ENCODE data around the gene CCDC38. TPM values are rescaled to one million over a fixed set of nuclear protein-coding genes. Genes with fewer than 3 reads are reported as not detected.

Gene CCDC38
- polyA plus RNA-seq, 1 experiment, result not detected

GRCh38 chr12:95890958-95891357 is 51.5 kb downstream of the CCDC38 start:
- Histone ChIP-seq H3K36me3 (ENCODE audit: control insufficient read depth, insufficient read depth, low read length) (no peaks in the 10 kb centered on the region), H3K27me3 (ENCODE audit: control insufficient read depth, insufficient read depth, low read length) (no peaks in the 10 kb centered on the region), H3K4me3 (ENCODE audit: low read depth, low read length) (no peak overlapping the region)
- DNase-seq (ENCODE audit: low read depth), result no peak
- CTCF ChIA-PET, result interaction anchor here (1.0 kb wide), 1 partner anchor 11 kb away, joined by 3 read pairs; no protein-coding TSS in a partner anchor
- TF ChIP-seq CTCF (IDR thresholded peaks at IDR 0.05; ENCODE audit: insufficient read depth, low read depth, low read length), result no peak
- POLR2A ChIA-PET, result no interaction called here

- Histone ChIP-seq H3K4me3 (ENCODE audit: low read depth, low read length) (no peak overlapping the region), H3K36me3 (ENCODE audit: control insufficient read depth, insufficient read depth, low read length) (no peaks in the 10 kb centered on the region), H3K27me3 (ENCODE audit: control insufficient read depth, insufficient read depth, low read length) (no peaks in the 10 kb centered on the region)
- TF ChIP-seq CTCF (IDR thresholded peaks at IDR 0.05; ENCODE audit: insufficient read depth, low read depth, low read length), result no peak
- ChIA-PET CTCF (interaction anchor here (0.6 kb wide), 1 partner anchor 113 kb away, joined by 4 read pairs; no protein-coding TSS in a partner anchor), POLR2A (no interaction called here)
- no peak for DNase-seq (ENCODE audit: low read depth)
These were observed 55.1 kb downstream of the CCDC38 start for GRCh38 chr12:95887311-95887710.

GRCh38 chr12:95884998-95885397 is 57.4 kb downstream of the CCDC38 start:
- Histone ChIP-seq H3K4me3 (ENCODE audit: low read depth, low read length) (no peak overlapping the region), H3K36me3 (ENCODE audit: control insufficient read depth, insufficient read depth, low read length) (no peaks in the 10 kb centered on the region), H3K27me3 (ENCODE audit: control insufficient read depth, insufficient read depth, low read length) (no peaks in the 10 kb centered on the region)
- POLR2A ChIA-PET, result no interaction called here
- no peak for DNase-seq (ENCODE audit: low read depth)
- no peak for TF ChIP-seq CTCF (IDR thresholded peaks at IDR 0.05; ENCODE audit: insufficient read depth, low read depth, low read length)
- CTCF ChIA-PET, result interaction anchor here (0.9 to 1.0 kb wide), 2 partner anchors 62 to 113 kb away, joined by 3 read pairs; no protein-coding TSS in a partner anchor

GRCh38 chr12:95882873-95883272 is 59.5 kb downstream of the CCDC38 start:
- ChIA-PET POLR2A (no interaction called here), CTCF (no interaction called here)
- Histone ChIP-seq H3K27me3 (ENCODE audit: control insufficient read depth, insufficient read depth, low read length) (no peaks in the 10 kb centered on the region), H3K36me3 (ENCODE audit: control insufficient read depth, insufficient read depth, low read length) (no peaks in the 10 kb centered on the region), H3K4me3 (ENCODE audit: low read depth, low read length) (no peak overlapping the region)
- TF ChIP-seq CTCF (IDR thresholded peaks at IDR 0.05; ENCODE audit: insufficient read depth, low read depth, low read length), result no peak
- no peak for DNase-seq (ENCODE audit: low read depth)

- Histone ChIP-seq H3K36me3 (ENCODE audit: control insufficient read depth, insufficient read depth, low read length) (no peaks in the 10 kb centered on the region), H3K4me3 (ENCODE audit: low read depth, low read length) (no peak overlapping the region), H3K27me3 (ENCODE audit: control insufficient read depth, insufficient read depth, low read length) (no peaks in the 10 kb centered on the region)
- CTCF ChIA-PET, result no interaction called here
- no peak for TF ChIP-seq CTCF (IDR thresholded peaks at IDR 0.05; ENCODE audit: insufficient read depth, low read depth, low read length)
- DNase-seq (ENCODE audit: low read depth), result no peak
- POLR2A ChIA-PET, result no interaction called here
These were observed 60.3 kb downstream of the CCDC38 start for GRCh38 chr12:95882080-95882479.

Measured in BJ (cell line).